ENCODE measurements around the gene ALDH3B2.
"Not testable (repeated sequence)": the region's sequence is repeated elsewhere in the genome, so short reads cannot be mapped to it uniquely, and the experiment has no call there.

ALDH3B2 gene

DNA sequence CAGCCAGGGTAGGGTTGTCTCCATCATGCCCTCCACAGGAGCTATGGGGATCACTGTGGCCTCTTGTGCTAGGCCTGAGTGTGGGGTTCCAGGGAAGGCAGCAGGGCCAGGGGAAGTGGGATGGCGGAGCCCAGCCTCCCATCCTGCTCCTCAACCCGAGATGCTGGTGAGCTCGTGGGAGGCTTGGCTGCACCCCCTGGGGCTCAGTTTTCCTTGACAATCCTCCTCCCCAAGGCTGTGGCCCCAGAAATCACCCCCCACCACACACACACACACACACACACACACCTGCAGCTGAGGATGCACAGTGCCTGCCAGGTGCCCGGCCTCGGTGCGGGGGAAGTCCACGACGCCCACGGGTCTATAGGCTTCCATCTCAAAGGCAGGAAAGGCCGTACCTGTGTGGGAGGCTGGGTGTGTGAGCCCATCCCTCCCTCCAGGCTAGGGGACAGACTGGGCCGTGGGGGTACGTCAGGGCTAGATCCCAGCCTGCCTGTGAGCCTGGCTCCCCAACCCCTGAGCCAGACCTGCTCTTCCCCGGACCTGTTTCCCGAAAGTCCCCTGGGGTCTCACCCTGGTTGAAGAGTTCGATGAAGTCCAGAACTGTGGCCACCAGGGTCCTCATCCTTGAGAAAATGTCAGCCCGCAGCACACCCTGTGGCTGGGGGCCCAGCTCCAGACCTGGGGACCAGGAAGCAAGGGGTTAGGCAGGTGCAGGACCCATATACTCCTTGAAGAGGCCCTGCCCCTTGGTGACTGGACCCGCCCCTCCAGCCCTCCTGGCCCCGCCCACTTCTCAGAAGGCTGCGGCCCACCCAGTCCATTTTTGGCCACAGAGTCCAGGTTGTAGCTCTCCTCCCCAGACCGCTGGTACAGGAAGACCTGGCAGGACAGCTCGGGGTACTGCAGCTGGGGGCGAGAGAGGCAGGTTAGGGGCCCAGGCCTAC, 29.7 kb downstream of the ALDH3B2 start:
- H3K4me3 ChIP-seq (ENCODE audit: low read depth, low read length) = no peak overlapping the region

DNA sequence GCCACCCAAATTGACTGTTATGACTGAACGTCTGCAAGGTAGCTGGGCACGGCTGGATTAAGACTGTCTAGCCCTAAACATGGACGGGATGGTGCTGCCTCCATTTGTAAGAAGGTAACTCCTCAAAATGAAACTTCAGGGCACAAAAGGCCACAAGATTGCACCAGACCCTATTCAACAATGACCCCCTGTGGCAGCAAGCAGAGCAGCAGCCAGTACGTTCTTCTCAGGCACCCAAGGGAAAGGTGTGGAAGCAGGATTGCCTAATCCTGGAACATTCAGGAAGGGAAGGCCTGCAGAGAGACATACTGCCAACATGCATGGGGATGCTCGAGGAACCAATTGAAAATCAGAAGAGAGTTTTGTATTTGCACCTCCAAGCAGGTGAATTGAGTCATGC, 30.4 kb downstream of the ALDH3B2 start:
- no peak overlapping the region for H3K4me3 ChIP-seq (ENCODE audit: low read depth, low read length)

- no peak overlapping the region for H3K4me3 ChIP-seq (ENCODE audit: low read depth, low read length)
Observed at GRCh38 chr11:67642173-67643120, 32.0 kb downstream of the ALDH3B2 start.

- H3K4me3 ChIP-seq (ENCODE audit: low read depth, low read length) = no peak overlapping the region
Observed at GRCh38 chr11:67641338-67642172, 32.9 kb downstream of the ALDH3B2 start.

DNA sequence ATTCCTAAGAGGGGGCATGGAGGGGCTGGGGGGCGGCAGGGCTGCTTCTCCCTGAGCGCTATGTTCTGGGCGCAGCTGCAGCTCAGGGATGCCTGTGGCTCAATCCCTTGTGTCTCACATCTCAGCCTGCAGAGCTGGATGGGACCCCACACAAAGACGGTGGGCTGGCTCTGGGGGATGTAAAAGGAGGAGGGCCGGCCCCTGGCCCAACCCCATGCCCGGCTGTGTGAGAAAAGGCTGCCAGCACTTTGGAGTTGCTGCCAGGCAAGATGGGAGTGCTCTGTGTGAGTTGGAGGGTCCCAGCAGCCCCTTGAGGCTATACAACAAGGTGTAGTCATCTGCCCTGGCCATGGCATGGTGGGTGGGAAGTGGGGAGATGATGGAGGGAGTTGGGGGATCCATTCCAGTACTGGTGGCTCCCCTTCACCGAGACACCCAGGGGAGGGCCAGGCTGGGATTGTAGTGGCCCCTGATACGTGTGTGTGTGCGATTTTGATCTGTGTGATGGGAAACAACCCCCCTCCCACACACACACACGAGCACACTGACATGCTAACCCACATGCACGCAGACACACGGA, 33.6 kb downstream of the ALDH3B2 start:
- H3K4me3 ChIP-seq (ENCODE audit: low read depth, low read length) = no peak overlapping the region

- no peak overlapping the region for H3K4me3 ChIP-seq (ENCODE audit: low read depth, low read length)
Observed at GRCh38 chr11:67640021-67640757, 34.2 kb downstream of the ALDH3B2 start.

- H3K4me3 ChIP-seq (ENCODE audit: low read depth, low read length) = no peak within 1 kb of the TSS
Observed at GRCh38 chr11:67639438-67639859, 35.0 kb downstream of the ALDH3B2 start, which contains the start of gene TBX10. TBX10 (minus strand) TSS chr11:67639763; CDS start chr11:67639472, 291 bp downstream.

DNA sequence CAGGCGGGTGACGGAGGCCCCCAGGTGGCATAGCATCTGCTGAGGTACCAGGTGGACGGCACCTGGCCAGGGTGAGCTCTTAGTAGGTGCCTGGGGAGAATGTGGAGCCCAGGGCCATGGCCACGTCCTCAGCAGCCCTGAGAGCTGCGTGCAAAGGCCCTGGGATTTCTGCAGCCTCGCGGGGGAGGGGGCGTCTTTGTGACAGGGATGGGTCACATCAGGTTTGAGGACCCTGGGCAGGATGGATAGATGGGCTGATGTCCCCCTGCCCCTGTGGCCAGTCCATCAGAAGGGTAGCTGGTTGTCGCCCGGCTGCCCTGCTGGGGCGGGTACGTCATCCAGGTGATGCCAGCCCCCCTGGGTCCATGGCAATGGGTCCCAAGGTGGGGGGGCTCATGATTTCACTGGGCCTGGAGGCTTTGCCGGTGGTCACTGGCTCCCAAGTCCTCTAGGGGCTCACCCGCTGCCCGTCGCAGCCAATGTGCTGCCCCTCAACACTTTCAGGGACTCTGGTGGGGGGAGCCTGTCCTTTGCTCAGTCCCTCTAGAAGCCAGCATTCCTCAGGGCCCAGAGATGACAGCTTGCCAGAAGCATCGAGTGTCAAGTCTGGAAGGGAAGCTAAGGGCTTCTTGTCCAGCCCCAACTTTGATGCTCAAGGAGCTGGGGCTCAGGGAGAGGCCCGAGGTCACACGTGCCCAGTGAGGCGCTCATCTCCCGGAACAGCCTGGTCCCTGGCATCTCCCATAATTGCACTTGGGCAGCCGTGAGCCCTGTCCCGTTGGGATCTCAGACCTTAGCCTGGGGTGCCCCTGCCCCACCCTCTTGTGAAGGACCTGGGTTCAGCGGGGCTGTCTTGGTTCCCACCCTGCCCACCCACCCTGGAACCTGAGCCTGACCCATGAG, 35.6 kb downstream of the ALDH3B2 start:
- H3K4me3 ChIP-seq (ENCODE audit: low read depth, low read length) = no peak overlapping the region

GRCh38 chr11:67637441-67637840, 37.0 kb downstream of the ALDH3B2 start:
- H3K4me3 ChIP-seq (ENCODE audit: low read depth, low read length) = not testable (repeated sequence)

GRCh38 chr11:67636962-67637361, 37.5 kb downstream of the ALDH3B2 start:
- H3K4me3 ChIP-seq (ENCODE audit: low read depth, low read length) = no peak overlapping the region

GRCh38 chr11:67635231-67635521, 39.2 kb downstream of the ALDH3B2 start:
- H3K4me3 ChIP-seq (ENCODE audit: low read depth, low read length) = no peak overlapping the region

GRCh38 chr11:67634366-67635230, 39.8 kb downstream of the ALDH3B2 start:
- H3K4me3 ChIP-seq (ENCODE audit: low read depth, low read length) = no peak overlapping the region

GRCh38 chr11:67633758-67634365, 40.6 kb downstream of the ALDH3B2 start:
- H3K4me3 ChIP-seq (ENCODE audit: low read depth, low read length) = no peak overlapping the region

DNA sequence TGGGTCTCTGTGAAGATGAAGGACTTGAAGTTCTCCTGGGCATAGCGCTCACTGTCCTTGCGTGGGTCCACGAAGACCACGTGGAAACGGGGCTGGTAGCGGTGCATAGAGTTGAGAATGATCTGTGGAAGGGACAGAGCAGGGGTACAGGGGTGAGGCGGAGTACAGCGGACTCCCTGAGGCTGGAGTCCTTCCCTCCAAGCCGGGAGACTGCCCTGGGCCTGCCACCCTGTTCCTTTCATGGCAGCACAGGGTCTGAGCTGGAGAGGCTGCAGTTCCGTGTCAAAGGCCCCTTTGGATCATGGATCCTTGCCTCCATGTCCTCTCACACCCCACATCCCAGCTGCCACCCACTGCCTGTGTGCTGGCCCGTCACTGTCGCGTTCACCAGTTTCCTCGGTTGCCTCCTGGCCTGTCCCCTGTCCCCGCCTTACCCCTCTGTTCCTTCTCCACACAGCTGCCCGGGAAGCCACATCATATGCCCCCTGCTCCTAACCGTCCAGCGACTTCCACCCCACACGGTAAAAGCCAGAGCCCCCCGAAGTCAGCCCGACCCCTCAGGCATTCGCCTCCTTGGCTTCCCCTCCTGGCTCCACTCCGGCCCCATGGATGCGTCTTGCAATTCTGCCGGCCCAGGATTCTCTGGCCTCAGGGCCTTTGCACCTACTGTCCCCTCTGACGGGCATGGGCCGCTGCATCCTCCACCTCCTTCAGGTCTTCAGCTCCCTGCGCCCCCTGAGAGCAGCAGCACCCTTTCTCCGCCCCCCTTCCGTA, 41.3 kb downstream of the ALDH3B2 start:
- H3K4me3 ChIP-seq (ENCODE audit: low read depth, low read length) = no peak overlapping the region

- no peak overlapping the region for H3K4me3 ChIP-seq (ENCODE audit: low read depth, low read length)
Observed at GRCh38 chr11:67632175-67632981, 42.0 kb downstream of the ALDH3B2 start.

- H3K4me3 ChIP-seq (ENCODE audit: low read depth, low read length) = no peak overlapping the region
Observed at GRCh38 chr11:67631853-67632174, 42.6 kb downstream of the ALDH3B2 start.

Data from iPS-11a (cell line).